Endometrial microvascular endothelial cells (primary cell): ENCODE measurements around the gene ATL3. TPM values are rescaled to one million over a fixed set of nuclear protein-coding genes. Genes with fewer than 3 reads are reported as not detected.
"Not testable (repeated sequence)": the region's sequence is repeated elsewhere in the genome, so short reads cannot be mapped to it uniquely, and the experiment has no call there.

Experiments used
- in situ Hi-C: cut with HindIII; loops from 2 replicates; pipeline ENCODE4 v1.10.0; 2017; ENCODE audit warnings: low sequenced_read_pairs, low pct_unique_long_range_greater_than_20kb; ENCODE audit errors: inconsistent ontology term
- total RNA-seq: library from RNA; depleted of rRNA; stranded (reverse); fragments of >200 nt; gene quantifications from one replicate; pipeline ENCODE4 v1.2.3, GENCODE V29; 2015; ENCODE audit errors: inconsistent ontology term

ATL3 gene
- total RNA-seq, 1 donor from 2014 or later: 86.3 TPM

DNA sequence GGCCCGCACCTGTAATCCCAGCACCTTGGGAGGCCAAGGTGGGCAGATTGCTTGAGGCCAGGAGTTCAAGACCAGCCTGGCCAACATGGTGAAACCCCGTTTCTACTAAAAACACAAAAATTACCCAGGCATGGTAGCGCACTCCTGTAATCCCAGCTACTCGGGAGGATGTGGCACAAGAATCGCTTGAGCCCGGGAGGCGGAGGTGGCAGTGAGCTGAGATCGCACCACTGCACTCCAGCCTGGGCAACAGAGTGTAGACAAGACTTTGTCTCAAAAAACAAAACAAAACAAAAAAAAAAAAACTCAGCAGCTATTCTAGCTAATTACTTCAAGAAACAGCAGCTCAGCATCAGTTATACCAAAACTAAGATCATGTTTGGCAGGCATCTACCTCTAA is 32.7 kb downstream of the ATL3 start:
- in situ Hi-C loops: not testable (repeated sequence)

GRCh38 chr11:63635762-63636465 is 35.3 kb downstream of the ATL3 start:
- in situ Hi-C loops: no loop called here

DNA sequence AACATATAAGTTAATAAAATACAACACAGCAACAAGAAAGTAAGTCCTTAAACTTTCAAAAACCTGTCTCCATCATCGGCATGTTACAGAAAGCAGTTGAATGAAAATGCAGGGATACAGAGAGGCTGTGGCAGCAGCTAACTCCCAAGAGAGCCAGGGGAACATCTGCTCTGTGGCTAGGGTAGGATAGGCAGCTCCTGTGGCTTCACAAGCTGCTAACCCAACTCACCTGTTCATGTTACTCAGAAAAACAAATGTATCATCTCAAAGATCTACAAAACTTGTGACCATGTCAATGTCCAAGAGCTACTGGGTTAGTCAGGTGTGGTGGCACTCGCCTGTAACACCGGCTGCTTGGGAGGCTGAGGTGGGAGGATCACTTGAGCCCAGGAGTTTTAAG is 41.8 kb downstream of the ATL3 start:
- in situ Hi-C loops: no loop called here

- in situ Hi-C loops: no loop called here
These were observed 47.5 kb downstream of the ATL3 start for GRCh38 chr11:63623513-63624140.

DNA sequence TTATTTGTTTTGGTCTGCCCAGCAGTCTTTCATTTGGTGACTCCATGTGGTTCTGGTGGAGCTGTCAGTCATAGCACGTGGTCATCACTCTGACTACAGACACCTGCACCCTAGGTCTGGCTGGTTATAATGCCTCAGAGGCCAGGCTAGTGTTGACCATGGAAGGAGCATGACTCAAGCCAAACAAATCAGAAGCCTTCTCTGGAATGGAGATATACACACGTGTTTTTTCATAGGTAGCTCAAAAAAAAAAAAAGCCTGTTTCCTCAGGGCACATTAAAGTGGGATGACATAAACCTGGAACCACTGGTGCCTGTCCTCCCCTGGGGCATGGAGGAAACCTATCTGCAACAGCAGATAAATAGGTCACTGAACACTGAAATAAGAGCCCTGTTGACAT is 48.9 kb downstream of the ATL3 start:
- in situ Hi-C loops: no loop called here

GRCh38 chr11:63621071-63621470 is 50.1 kb downstream of the ATL3 start:
- in situ Hi-C loops: no loop called here

GRCh38 chr11:63619967-63620366 is 51.2 kb downstream of the ATL3 start:
- in situ Hi-C loops: no loop called here

DNA sequence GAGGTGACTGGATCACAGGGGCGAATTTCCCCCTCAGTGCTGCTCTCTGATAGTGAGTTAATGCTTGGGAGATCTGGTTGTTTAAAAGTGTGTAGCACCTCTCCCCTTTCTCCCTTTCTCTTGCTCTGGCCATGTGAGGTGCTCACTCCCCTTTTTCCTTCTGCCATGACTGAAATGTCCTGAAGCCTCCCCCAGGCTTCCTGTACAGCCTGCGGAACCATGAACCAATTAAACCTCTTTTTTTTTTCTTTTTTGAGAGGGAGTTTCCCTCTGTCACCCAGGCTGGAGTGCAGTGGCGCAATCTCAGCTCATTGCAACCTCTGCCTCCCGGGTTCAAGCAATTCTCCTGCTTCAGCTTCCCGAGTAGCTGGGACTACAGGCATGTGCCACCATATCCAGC is 53.5 kb downstream of the ATL3 start:
- in situ Hi-C loops: not testable (repeated sequence)

DNA sequence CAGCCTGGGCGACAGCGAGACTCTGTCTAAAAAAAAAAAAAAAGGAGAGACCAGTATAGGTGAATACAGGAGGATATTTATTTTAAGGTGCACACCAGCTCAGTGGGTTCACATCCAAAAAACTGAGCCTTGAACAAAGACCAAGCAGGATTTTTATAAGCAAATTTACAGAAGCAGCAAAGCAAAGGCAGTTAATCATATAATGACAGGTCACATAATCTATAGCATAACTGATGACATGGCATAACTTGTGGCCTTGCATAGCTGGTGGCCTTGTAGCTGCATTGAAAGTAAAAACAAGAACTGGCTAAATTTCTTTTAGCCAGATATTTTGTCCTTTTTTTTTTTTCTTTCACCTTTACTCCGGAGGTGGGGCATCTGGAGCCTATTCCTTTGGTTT is 54.2 kb downstream of the ATL3 start:
- in situ Hi-C loops: no loop called here

DNA sequence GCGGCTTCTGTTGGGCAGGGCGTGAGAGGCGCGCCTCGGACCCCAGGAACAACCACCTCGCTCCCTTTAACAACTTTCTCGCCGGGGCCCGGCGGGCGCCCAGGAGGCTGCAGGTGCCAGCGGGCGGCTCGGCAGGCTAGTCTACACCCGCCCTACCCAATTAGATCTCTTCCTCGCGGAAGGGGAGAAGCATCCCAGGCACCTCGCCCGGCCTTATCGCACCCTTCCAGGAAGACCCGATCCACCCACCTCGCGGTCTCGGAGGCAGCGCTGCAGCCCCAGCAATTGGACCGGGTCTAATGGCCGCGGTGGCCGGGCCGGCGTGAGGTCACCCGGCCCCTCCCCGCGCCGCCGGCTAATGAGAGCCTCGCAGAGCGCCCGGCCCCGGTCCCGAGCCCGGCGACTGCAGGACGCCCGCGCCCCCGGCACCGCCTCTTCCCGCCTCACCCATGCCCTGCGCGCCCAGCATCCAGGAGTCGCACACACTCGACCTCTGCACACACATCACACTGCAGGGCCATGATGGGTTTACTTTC is 57.0 kb downstream of the ATL3 start, which contains the start of gene PLAAT3:
Gene PLAAT3, minus strand, starts transcription at position 298 of the 536 bp plus-strand sequence. CDS start 419 bp downstream, outside the sequence.
- in situ Hi-C loops: no loop called here

GRCh38 chr11:63613517-63614135 is 57.5 kb downstream of the ATL3 start:
- in situ Hi-C loops: no loop called here

DNA sequence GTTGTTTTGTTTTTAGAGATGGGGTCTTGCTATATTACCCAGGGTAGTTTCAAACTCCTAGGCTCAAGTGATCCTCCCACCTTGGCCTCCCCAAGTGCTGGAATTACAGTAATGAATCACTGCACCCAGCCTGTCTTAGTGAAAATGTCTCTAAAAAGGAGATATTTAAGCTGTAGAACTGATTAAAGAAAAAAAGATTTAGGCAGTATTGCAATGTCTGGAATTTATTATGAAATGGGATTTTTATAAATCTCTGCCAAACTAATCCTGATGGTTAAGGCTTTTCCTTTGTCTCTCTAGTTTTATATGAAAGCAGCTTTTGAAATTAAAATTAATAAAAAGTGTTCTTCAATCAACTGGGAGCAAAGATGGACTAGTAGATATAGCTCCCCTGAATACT is 59.0 kb downstream of the ATL3 start:
- in situ Hi-C loops: no loop called here

- in situ Hi-C loops: no loop called here
These were observed 59.8 kb downstream of the ATL3 start for GRCh38 chr11:63611395-63611747.

- in situ Hi-C loops: no loop called here
These were observed 60.4 kb downstream of the ATL3 start for GRCh38 chr11:63610604-63611394.

- in situ Hi-C loops: no loop called here
These were observed 61.1 kb downstream of the ATL3 start for GRCh38 chr11:63609971-63610580.

GRCh38 chr11:63609536-63609935 is 61.6 kb downstream of the ATL3 start:
- in situ Hi-C loops: no loop called here

GRCh38 chr11:63608353-63609345 is 62.5 kb downstream of the ATL3 start:
- in situ Hi-C loops: no loop called here

DNA sequence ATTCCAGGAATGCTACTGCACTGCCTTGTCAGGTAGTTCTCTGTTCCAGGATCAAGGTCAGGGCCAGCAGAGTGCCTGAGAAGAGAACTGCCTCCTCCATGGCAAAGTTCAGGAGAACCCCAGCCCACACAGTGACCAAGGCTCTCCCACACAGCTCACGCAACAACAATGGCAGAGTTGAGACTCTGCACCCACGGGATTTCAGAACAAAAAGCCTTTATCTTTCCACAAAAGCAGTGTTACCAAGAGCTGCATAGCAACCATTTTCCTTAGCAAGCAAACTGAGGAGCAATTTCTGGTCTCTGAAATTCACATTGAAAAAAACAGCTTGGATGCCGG is 68.0 kb downstream of the ATL3 start:
- in situ Hi-C loops: no loop called here
